Keratinocyte (primary cell): Measurements from ENCODE around the gene RIT1. TPM values are rescaled to one million over a fixed set of nuclear protein-coding genes. Genes with fewer than 3 reads are reported as not detected.
A peak's percentile ranks its signal among the peaks of the same experiment; 100 is the strongest.

Experiments used
- DNase-seq: peaks from one replicate; pipeline ENCODE4 v3.0.0-alpha.2; 2011; ENCODE audit warnings: low read depth, missing footprints, low spot score
- FAIRE-seq: peaks from 2 replicates; lab custom pipeline; 2011; peaks lifted over from hg19 to GRCh38; lab: Jason Lieb, UNC
- H2AFZ ChIP-seq: 2 replicates; pipeline ENCODE4 v1.6.0; 2012; ENCODE audit warnings: low read length, control low read depth, inconsistent platforms; ENCODE audit not compliant: control insufficient read depth
- H3K27ac ChIP-seq: 2 replicates; pipeline ENCODE4 v1.5.1; 2011; ENCODE audit warnings: low read length; ENCODE audit not compliant: control insufficient read depth, insufficient read depth
- H3K27me3 ChIP-seq: 3 replicates; pipeline ENCODE4 v1.6.0; 2011; ENCODE audit warnings: low read length; ENCODE audit not compliant: control insufficient read depth, insufficient read depth; ENCODE audit errors: extremely low read depth
- H3K36me3 ChIP-seq, 2 experiments: 2 replicates in 1 of 2; 3 replicates in 1 of 2; pipeline ENCODE4 v1.5.1; 2011; ENCODE audit warnings: low read length in 2 of 2, mild to moderate bottlenecking in 1 of 2; ENCODE audit not compliant: control insufficient read depth in 2 of 2, insufficient read depth in 2 of 2; ENCODE audit errors: extremely low read depth in 1 of 2
- H3K4me1 ChIP-seq: 3 replicates; pipeline ENCODE4 v1.5.1; 2011; ENCODE audit warnings: low read length; ENCODE audit not compliant: control insufficient read depth, insufficient read depth; ENCODE audit errors: extremely low read depth
- H3K4me2 ChIP-seq: 3 replicates; pipeline ENCODE4 v1.6.0; 2011; ENCODE audit warnings: low read depth, low read length; ENCODE audit not compliant: control insufficient read depth, insufficient read depth; ENCODE audit errors: extremely low read depth
- H3K4me3 ChIP-seq, 3 experiments: fragments of 200-600 bp in 1 of 3; sonication (generic) in 1 of 3; 2 replicates in 2 of 3; 3 replicates in 1 of 3; pipeline ENCODE4 v1.5.1; 2011 to 2016; ENCODE audit warnings: low read length in 3 of 3, mild to moderate bottlenecking in 3 of 3, control low read depth in 2 of 3, inconsistent platforms in 1 of 3, low read depth in 1 of 3, mixed read lengths in 1 of 3, mixed run types in 1 of 3, moderate library complexity in 1 of 3; ENCODE audit not compliant: control insufficient read depth in 2 of 3, insufficient read depth in 2 of 3; ENCODE audit errors: extremely low read depth in 1 of 3
- H3K79me2 ChIP-seq: 2 replicates; pipeline ENCODE4 v1.6.0; 2012; ENCODE audit warnings: low read length; ENCODE audit not compliant: control insufficient read depth, insufficient read depth
- H3K9ac ChIP-seq: 3 replicates; pipeline ENCODE4 v1.6.0; 2011; ENCODE audit warnings: low read length; ENCODE audit not compliant: control insufficient read depth, insufficient read depth; ENCODE audit errors: extremely low read depth
- H3K9me1 ChIP-seq: 3 replicates; pipeline ENCODE4 v1.6.0; 2011; ENCODE audit warnings: low read length; ENCODE audit not compliant: control insufficient read depth, insufficient read depth; ENCODE audit errors: extremely low read depth
- H3K9me3 ChIP-seq: 2 replicates; pipeline ENCODE4 v1.5.1; 2012; ENCODE audit warnings: low read depth, low read length; ENCODE audit not compliant: control insufficient read depth
- H4K20me1 ChIP-seq: 3 replicates; pipeline ENCODE4 v1.6.0; 2011; ENCODE audit warnings: low read length; ENCODE audit not compliant: control insufficient read depth, insufficient read depth; ENCODE audit errors: extremely low read depth
- EZH2 ChIP-seq: IDR thresholded peaks from one replicate; pipeline ENCODE4 v1.6.1; 2012; ENCODE audit warnings: inconsistent platforms, mild to moderate bottlenecking, low read length, moderate library complexity
- dilution Hi-C: fragments of 300-500 bp; cut with MboI; formaldehyde crosslinking; loops from one replicate; pipeline ENCODE4 v1.7.0; 2020; ENCODE audit warnings: low sequenced_read_pairs; ENCODE audit not compliant: extremely low pct_ligation_motif_present
- polyA plus RNA-seq, 5 experiments: library from polyadenylated mRNA; depleted of rRNA in 3 of 5; stranded (reverse) in 3 of 5; stranded (forward) in 1 of 5; unstranded in 1 of 5; fragments of >200 nt; gene quantifications; 1 replicate in 1 of 5; 2 replicates in 3 of 5; 3 replicates in 1 of 5; pipeline versions ENCODE4 v1.2.1 to v1.2.3, GENCODE V29; 2011 to 2012; ENCODE audit warnings: missing spikeins in 2 of 5, low read depth in 1 of 5, low replicate concordance in 1 of 5
- TF ChIP-seq, protein P1 (sequence below), 3 experiments: IDR thresholded peaks in 1 of 3; conservative IDR thresholded peaks in 1 of 3; optimal IDR thresholded peaks in 1 of 3; 2 replicates in 2 of 3; 3 replicates in 1 of 3; pipeline versions ENCODE3 to v1.5.1; 2011; ENCODE audit warnings: low read length in 3 of 3, mild to moderate bottlenecking in 3 of 3, moderate library complexity in 2 of 3, control low read depth in 1 of 3, inconsistent platforms in 1 of 3; ENCODE audit not compliant: insufficient read depth in 2 of 3; ENCODE audit errors: extremely low read depth in 1 of 3

Gene RIT1
- polyA plus RNA-seq, 1 donor (not counting 4 experiments of a cell fraction or from before 2014, with no cell fraction given) = 33.5 TPM

GRCh38 chr1:155912056-155912536, 947 bp upstream of the RIT1 start:
- Histone ChIP-seq H3K9me1 (no peaks in the 10 kb centered on the region), H3K27me3 (no peaks in the 10 kb centered on the region), H3K9me3 (no peaks in the 10 kb centered on the region), H3K9ac (no peak overlapping the region), H2AFZ (no peak overlapping the region), H4K20me1 (no peaks in the 10 kb centered on the region), H3K36me3 (peaks cover 10 to 17% of the 10 kb centered on the region in 2 experiments), H3K4me3 (no peak overlapping the region), H3K4me2 (peak overlapping the region; percentile 95), H3K79me2 (peaks cover 7% of the 10 kb centered on the region), H3K4me1 (peaks cover 18% of the 10 kb centered on the region), H3K27ac (peak overlapping the region; percentile 70)
- no peak for DNase-seq
- TF ChIP-seq EZH2 = no peak
- TF ChIP-seq, protein P1, sequence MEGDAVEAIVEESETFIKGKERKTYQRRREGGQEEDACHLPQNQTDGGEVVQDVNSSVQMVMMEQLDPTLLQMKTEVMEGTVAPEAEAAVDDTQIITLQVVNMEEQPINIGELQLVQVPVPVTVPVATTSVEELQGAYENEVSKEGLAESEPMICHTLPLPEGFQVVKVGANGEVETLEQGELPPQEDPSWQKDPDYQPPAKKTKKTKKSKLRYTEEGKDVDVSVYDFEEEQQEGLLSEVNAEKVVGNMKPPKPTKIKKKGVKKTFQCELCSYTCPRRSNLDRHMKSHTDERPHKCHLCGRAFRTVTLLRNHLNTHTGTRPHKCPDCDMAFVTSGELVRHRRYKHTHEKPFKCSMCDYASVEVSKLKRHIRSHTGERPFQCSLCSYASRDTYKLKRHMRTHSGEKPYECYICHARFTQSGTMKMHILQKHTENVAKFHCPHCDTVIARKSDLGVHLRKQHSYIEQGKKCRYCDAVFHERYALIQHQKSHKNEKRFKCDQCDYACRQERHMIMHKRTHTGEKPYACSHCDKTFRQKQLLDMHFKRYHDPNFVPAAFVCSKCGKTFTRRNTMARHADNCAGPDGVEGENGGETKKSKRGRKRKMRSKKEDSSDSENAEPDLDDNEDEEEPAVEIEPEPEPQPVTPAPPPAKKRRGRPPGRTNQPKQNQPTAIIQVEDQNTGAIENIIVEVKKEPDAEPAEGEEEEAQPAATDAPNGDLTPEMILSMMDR (optimal IDR thresholded peaks at IDR 0.05 in 1 of 3, IDR thresholded peaks at IDR 0.05 in 1 of 3, conservative IDR thresholded peaks at IDR 0.05 in 1 of 3; ENCODE audit: extremely low read depth in 1 of 3, insufficient read depth in 2 of 3, low read length in 3 of 3) = no peak
- dilution Hi-C loops = no loop called here
- no peak for FAIRE-seq

DNA sequence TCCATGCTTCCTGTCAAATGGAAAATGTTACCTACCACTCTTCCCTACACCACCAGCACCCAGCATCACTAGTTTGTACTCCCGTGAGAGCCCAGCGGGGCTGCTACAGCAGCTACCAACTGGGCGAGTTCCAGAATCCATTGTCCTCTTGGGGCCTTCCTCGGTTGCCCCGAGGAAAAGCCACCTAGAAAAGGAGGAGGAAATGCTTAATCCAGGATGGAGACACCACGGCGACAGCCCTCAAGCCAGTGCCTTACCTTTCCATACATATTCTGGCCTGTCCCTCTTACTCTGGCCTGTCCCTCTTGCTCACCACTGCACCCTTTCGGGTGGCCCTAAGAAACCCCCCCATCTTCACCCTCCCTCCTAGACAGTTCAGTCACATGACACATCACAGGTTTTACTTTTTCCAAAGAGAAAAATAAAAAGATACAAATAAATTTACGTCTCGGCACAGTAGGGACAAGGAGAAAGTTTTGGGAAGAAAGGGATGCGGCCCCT, 478 bp downstream of the RIT1 start:
- TF ChIP-seq, protein P1 (optimal IDR thresholded peaks at IDR 0.05 in 1 of 3, IDR thresholded peaks at IDR 0.05 in 1 of 3, conservative IDR thresholded peaks at IDR 0.05 in 1 of 3; ENCODE audit: extremely low read depth in 1 of 3, insufficient read depth in 2 of 3, low read length in 3 of 3) = peak in 1 of 3 experiments; percentile 14
- TF ChIP-seq EZH2 = no peak
- H2AFZ ChIP-seq = peak overlapping the region; percentile 39
- peaks cover 12 to 13% of the 10 kb centered on the region in 2 experiments for H3K36me3 ChIP-seq
- peak overlapping the region; percentile 74 for H3K9ac ChIP-seq
- H3K79me2 ChIP-seq = peaks cover 7% of the 10 kb centered on the region
- dilution Hi-C loops = no loop called here
- H3K9me3 ChIP-seq = no peaks in the 10 kb centered on the region
- H3K4me1 ChIP-seq = peaks cover 18% of the 10 kb centered on the region
- peak overlapping the region; percentile 95 for H3K4me2 ChIP-seq
- no peaks in the 10 kb centered on the region for H3K27me3 ChIP-seq
- no peaks in the 10 kb centered on the region for H3K9me1 ChIP-seq
- H3K4me3 ChIP-seq = peak overlapping the region; percentile 69 to 86 (median 71)
- DNase-seq = no peak
- H4K20me1 ChIP-seq = no peaks in the 10 kb centered on the region
- peak; percentile 53 for FAIRE-seq
- peak overlapping the region; percentile 70 for H3K27ac ChIP-seq
